Right lobe of liver (tissue), 6 donors: ENCODE data around the gene MYOG. TPM values are rescaled to one million over a fixed set of nuclear protein-coding genes. Genes with fewer than 3 reads are reported as not detected.
A peak's percentile ranks its signal among the peaks of the same experiment; 100 is the strongest.

Source experiments
- ATAC-seq, 4 donors: fragments of 200-7000 bp; cut with Tn5 transposase; one replicate each; pipeline ENCODE4 v1.9.1; 2020; ENCODE audit warnings: mild to moderate bottlenecking in 4 of 4, moderate library complexity in 4 of 4
- DNase-seq, 3 donors: peaks; one replicate each; pipeline ENCODE4 v3.0.0-alpha.2; 2020
- H3K27ac ChIP-seq, 3 donors: fragments of 200-600 bp; one replicate each; pipeline ENCODE4 v1.8.0; 2022
- H3K27me3 ChIP-seq, 2 donors: fragments of 200-600 bp; one replicate each; pipeline ENCODE4 v1.8.0; 2022
- H3K36me3 ChIP-seq, 4 donors: fragments of 200-600 bp; sonication (generic) in 1 of 4; one replicate each; pipeline versions ENCODE4 v1.5.1 to v1.8.0; 2017 to 2022; ENCODE audit warnings: control low read depth in 1 of 4
- H3K4me1 ChIP-seq, 4 donors: fragments of 200-600 bp; sonication (generic) in 1 of 4; one replicate each; pipeline versions ENCODE4 v1.5.1 to v1.8.0; 2017 to 2022; ENCODE audit warnings: control low read depth in 1 of 4
- H3K4me3 ChIP-seq, 3 donors: fragments of 200-600 bp; one replicate each; pipeline ENCODE4 v1.8.0; 2022
- H3K9me3 ChIP-seq, 4 donors: fragments of 200-600 bp; sonication (generic) in 1 of 4; one replicate each; pipeline versions ENCODE4 v1.5.1 to v1.8.0; 2017 to 2022; ENCODE audit warnings: control low read depth in 1 of 4
- CTCF ChIP-seq, 4 donors: fragments of 200-600 bp in 3 of 4; fragments of 450-650 bp in 1 of 4; IDR thresholded peaks; one replicate each; pipeline versions ENCODE4 v1.5.1 to v1.8.0; 2016 to 2022; ENCODE audit warnings: antibody characterized with exemption in 4 of 4, mild to moderate bottlenecking in 2 of 4
- POLR2A ChIP-seq: fragments of 450-650 bp; IDR thresholded peaks from one replicate; pipeline ENCODE4 v1.6.1; 2017; ENCODE audit warnings: antibody characterized with exemption, mild to moderate bottlenecking
- WGBS: methylation state at CpG from one replicate; pipeline ENCODE4 v1.1.6; 2018; ENCODE audit warnings: low coverage, low lambda C conversion rate; ENCODE audit not compliant: insufficient coverage; ENCODE audit errors: missing lambda C conversion rate; 5-methylcytosine and 5-hydroxymethylcytosine counted together
- intact Hi-C, 2 donors: fragments of 100-400 bp; cut with DNase I; formaldehyde crosslinking; loops; one replicate each; pipeline versions ENCODE4 v1.11.2 to v1.14.1; 2022
- total RNA-seq, 6 experiments: library from RNA; depleted of rRNA in 2 of 6; stranded (reverse); fragments of >200 nt in 2 of 6; fragmentation: NEBNext Ultra II Directional in 3 of 6; extraction: Animal tissue kit (Norgen Biotek cat#: 25700) in 3 of 6; gene quantifications; one replicate each; pipeline versions ENCODE4 v1.1.0 to v1.2.4, GENCODE V29; 2016 to 2023
- donor health status: DM: no; HTN: yes; CAD: no.
- donor health status: DM: no; HTN: no; CAD: no.
- donor health status: DM: no; HTN: no; CAD: no.
- donor health status: DM: no; HTN: yes; CAD: no.
- donor health status: DM: no; HTN: yes; CAD: no.

The MYOG gene
- total RNA-seq, 6 experiments from 2014 or later = not detected

GRCh38 chr1:203057911-203058675 lies 27.7 kb downstream of the MYOG start:
- Histone ChIP-seq H3K4me3 (no peak overlapping the region), H3K36me3 (no peaks in the 10 kb centered on the region), H3K9me3 (no peaks in the 10 kb centered on the region), H3K27me3 (no peaks in the 10 kb centered on the region), H3K27ac (no peak overlapping the region), H3K4me1 (no peaks in the 10 kb centered on the region)
- intact Hi-C loops = no loop called here
- TF ChIP-seq CTCF (IDR thresholded peaks at IDR 0.05) = no peak
- TF ChIP-seq POLR2A = no peak
- WGBS = 21% methylated on average over 7 of the region's 10 CpGs
- ATAC-seq (peak in 2 of 4 donors; percentile 34 to 53), DNase-seq (no peak)

- intact Hi-C loops = no loop called here
- ATAC-seq (no peak), DNase-seq (no peak)
- Histone ChIP-seq H3K9me3 (no peaks in the 10 kb centered on the region), H3K27me3 (no peaks in the 10 kb centered on the region), H3K27ac (no peak overlapping the region), H3K36me3 (no peaks in the 10 kb centered on the region), H3K4me1 (no peaks in the 10 kb centered on the region), H3K4me3 (no peak overlapping the region)
- TF ChIP-seq CTCF (IDR thresholded peaks at IDR 0.05) = no peak
- TF ChIP-seq POLR2A = no peak
- 50% methylated on average over 1 of the region's 6 CpGs for WGBS
Observed at GRCh38 chr1:203056516-203056915, 29.3 kb downstream of the MYOG start.

GRCh38 chr1:203056012-203056411 lies 29.8 kb downstream of the MYOG start:
- TF ChIP-seq POLR2A (no peak), CTCF (IDR thresholded peaks at IDR 0.05) (no peak)
- peak in 1 of 3 donors; percentile 5 for DNase-seq
- 88% methylated on average over 7 of the region's 7 CpGs for WGBS
- no peak for ATAC-seq
- H3K9me3 ChIP-seq = no peaks in the 10 kb centered on the region
- H3K27me3 ChIP-seq = no peaks in the 10 kb centered on the region
- intact Hi-C loops = no loop called here
- H3K4me3 ChIP-seq = no peak overlapping the region
- no peaks in the 10 kb centered on the region for H3K36me3 ChIP-seq
- no peaks in the 10 kb centered on the region for H3K4me1 ChIP-seq
- no peak overlapping the region for H3K27ac ChIP-seq

- no peaks in the 10 kb centered on the region for H3K27me3 ChIP-seq
- no peaks in the 10 kb centered on the region for H3K36me3 ChIP-seq
- DNase-seq = peak in 1 of 3 donors; percentile 45
- H3K4me1 ChIP-seq = no peaks in the 10 kb centered on the region
- no peaks in the 10 kb centered on the region for H3K9me3 ChIP-seq
- intact Hi-C loops = no loop called here
- no peak overlapping the region for H3K27ac ChIP-seq
- no peak overlapping the region for H3K4me3 ChIP-seq
- no peak for TF ChIP-seq POLR2A
- TF ChIP-seq CTCF (IDR thresholded peaks at IDR 0.05) = no peak
- WGBS = 83% methylated on average over 12 of the region's 24 CpGs
- ATAC-seq = no peak
Observed at GRCh38 chr1:203055161-203055799, 30.5 kb downstream of the MYOG start.
